Lung (tissue), 12 donors: ENCODE results near the gene PSD2. TPM values are rescaled to one million over a fixed set of nuclear protein-coding genes. Genes with fewer than 3 reads are reported as not detected.
A peak's percentile ranks its signal among the peaks of the same experiment; 100 is the strongest.

Experiments
- ATAC-seq: fragments of 200-7000 bp; cut with Tn5 transposase; one replicate; pipeline ENCODE4 v1.9.1; 2020; ENCODE audit warnings: moderate number of reproducible peaks; ENCODE audit not compliant: insufficient read depth, low FRiP score
- DNase-seq, 3 donors: peaks; one replicate each; pipeline ENCODE4 v3.0.0-alpha.2; 2013 to 2017
- H3K27ac ChIP-seq, 2 donors: one replicate each; pipeline ENCODE4 v1.5.1; 2013; ENCODE audit warnings: mild to moderate bottlenecking in 2 of 2, moderate library complexity in 2 of 2, control low read depth in 1 of 2, inconsistent platforms in 1 of 2, low read depth in 1 of 2, low read length in 1 of 2
- H3K27me3 ChIP-seq, 3 donors: one replicate each; pipeline ENCODE4 v1.5.1; 2013; ENCODE audit warnings: low read length in 2 of 3; ENCODE audit not compliant: control insufficient read depth in 3 of 3, insufficient read depth in 3 of 3
- H3K36me3 ChIP-seq, 4 donors: one replicate each; pipeline ENCODE4 v1.5.1; 2013; ENCODE audit warnings: low read length in 4 of 4, mild to moderate bottlenecking in 1 of 4, moderate library complexity in 1 of 4; ENCODE audit not compliant: control insufficient read depth in 4 of 4, insufficient read depth in 4 of 4
- H3K4me1 ChIP-seq, 5 donors: one replicate each; pipeline ENCODE4 v1.5.1; 2013; ENCODE audit warnings: low read length in 5 of 5, mild to moderate bottlenecking in 2 of 5, moderate library complexity in 1 of 5; ENCODE audit not compliant: control insufficient read depth in 5 of 5, insufficient read depth in 5 of 5
- H3K4me3 ChIP-seq: one replicate; pipeline ENCODE4 v1.5.1; 2013; ENCODE audit warnings: mild to moderate bottlenecking, control low read depth, moderate library complexity
- H3K9ac ChIP-seq, 2 donors: one replicate each; pipeline ENCODE4 v1.5.1; 2013; ENCODE audit warnings: low read length in 2 of 2, control low read depth in 1 of 2; ENCODE audit not compliant: insufficient read depth in 1 of 2
- H3K9me3 ChIP-seq, 4 donors: one replicate each; pipeline ENCODE4 v1.5.1; 2013; ENCODE audit warnings: low read length in 3 of 4, mild to moderate bottlenecking in 1 of 4, moderate library complexity in 1 of 4; ENCODE audit not compliant: control insufficient read depth in 4 of 4, insufficient read depth in 3 of 4
- WGBS, 2 donors: extraction: QIAGEN DNeasy Blood & Tissue Kit; methylation state at CpG; one replicate each; pipeline ENCODE4 v1.1.7; 2013; 5-methylcytosine and 5-hydroxymethylcytosine counted together
- polyA plus RNA-seq, 2 donors: library from polyadenylated mRNA; stranded (reverse); fragments of 200-250 nt; gene quantifications; one replicate each; pipeline ENCODE4 v1.2.1, GENCODE V29; 2013
- total RNA-seq, 2 donors: library from RNA; depleted of rRNA in 1 of 2; stranded (reverse); fragments of >200 nt in 1 of 2; gene quantifications; one replicate each; pipeline ENCODE4 v1.2.1, GENCODE V29; 2014 to 2021
- TF ChIP-seq, protein P1 (sequence below): IDR thresholded peaks from 2 replicates; pipeline ENCODE4 v1.5.1; 2012; ENCODE audit warnings: mild to moderate bottlenecking; ENCODE audit errors: control extremely low read depth, extremely low read depth
- donor health status: control.
- donor health status: control.
- donor health status: Bipolar disorder and iron deficiency.
- donor health status: healthy.
- donor health status: DM: yes; HTN: yes; CAD: no.

The PSD2 gene
- total and polyA plus RNA-seq, 4 donors = 0.01 to 0.20 (median 0.05) TPM

DNA sequence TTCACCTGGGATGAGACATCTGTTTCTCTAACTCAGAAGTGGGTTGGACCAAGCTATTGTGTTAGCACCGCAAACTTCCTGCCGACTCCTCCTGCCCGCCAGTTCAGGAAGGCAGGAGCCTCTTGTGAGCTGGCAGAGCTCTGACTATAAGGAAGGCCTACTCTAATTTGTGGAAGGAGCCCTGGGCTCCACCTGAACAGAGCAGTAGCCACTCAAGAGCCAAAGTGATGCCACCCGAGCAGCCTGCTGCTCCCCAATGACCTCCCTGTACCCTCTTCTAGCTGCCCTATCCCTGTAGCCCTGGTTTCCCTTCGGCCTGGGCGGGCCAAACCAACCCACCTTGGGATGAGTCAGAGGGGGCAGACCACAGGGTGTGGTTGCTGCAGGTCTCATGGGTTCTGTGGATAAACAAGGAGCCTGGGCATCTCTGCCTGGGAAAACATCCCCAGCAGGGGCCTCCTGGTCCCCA, 81.6 kb downstream of the PSD2 start:
- no peak overlapping the region for H3K4me3 ChIP-seq
- WGBS, 2 donors = 49 to 65% methylated on average over 5 to 6 of the region's 6 CpGs
- ATAC-seq = no peak
- H3K27ac ChIP-seq = no peak overlapping the region
- TF ChIP-seq, protein P1, sequence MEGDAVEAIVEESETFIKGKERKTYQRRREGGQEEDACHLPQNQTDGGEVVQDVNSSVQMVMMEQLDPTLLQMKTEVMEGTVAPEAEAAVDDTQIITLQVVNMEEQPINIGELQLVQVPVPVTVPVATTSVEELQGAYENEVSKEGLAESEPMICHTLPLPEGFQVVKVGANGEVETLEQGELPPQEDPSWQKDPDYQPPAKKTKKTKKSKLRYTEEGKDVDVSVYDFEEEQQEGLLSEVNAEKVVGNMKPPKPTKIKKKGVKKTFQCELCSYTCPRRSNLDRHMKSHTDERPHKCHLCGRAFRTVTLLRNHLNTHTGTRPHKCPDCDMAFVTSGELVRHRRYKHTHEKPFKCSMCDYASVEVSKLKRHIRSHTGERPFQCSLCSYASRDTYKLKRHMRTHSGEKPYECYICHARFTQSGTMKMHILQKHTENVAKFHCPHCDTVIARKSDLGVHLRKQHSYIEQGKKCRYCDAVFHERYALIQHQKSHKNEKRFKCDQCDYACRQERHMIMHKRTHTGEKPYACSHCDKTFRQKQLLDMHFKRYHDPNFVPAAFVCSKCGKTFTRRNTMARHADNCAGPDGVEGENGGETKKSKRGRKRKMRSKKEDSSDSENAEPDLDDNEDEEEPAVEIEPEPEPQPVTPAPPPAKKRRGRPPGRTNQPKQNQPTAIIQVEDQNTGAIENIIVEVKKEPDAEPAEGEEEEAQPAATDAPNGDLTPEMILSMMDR = no peak
- peaks cover 0 to 58% (median 29%) of the 10 kb centered on the region in 5 donors for H3K4me1 ChIP-seq
- H3K36me3 ChIP-seq = peaks cover 0 to 25% (median 9%) of the 10 kb centered on the region in 4 donors
- no peak overlapping the region for H3K9ac ChIP-seq
- no peaks in the 10 kb centered on the region for H3K27me3 ChIP-seq
- no peak for DNase-seq
- no peaks in the 10 kb centered on the region for H3K9me3 ChIP-seq

- no peaks in the 10 kb centered on the region for H3K9me3 ChIP-seq
- DNase-seq = no peak
- TF ChIP-seq, protein P1 = no peak
- H3K27ac ChIP-seq = no peak overlapping the region
- WGBS, 2 donors = 88 to 100% methylated on average over 3 of the region's 3 CpGs
- no peak overlapping the region for H3K4me3 ChIP-seq
- H3K4me1 ChIP-seq = peaks cover 0 to 58% (median 30%) of the 10 kb centered on the region in 5 donors
- no peak for ATAC-seq
- no peak overlapping the region for H3K9ac ChIP-seq
- peaks cover 0 to 25% (median 9%) of the 10 kb centered on the region in 4 donors for H3K36me3 ChIP-seq
- no peaks in the 10 kb centered on the region for H3K27me3 ChIP-seq
Observed at GRCh38 chr5:139878093-139878492, 82.5 kb downstream of the PSD2 start.

GRCh38 chr5:139880416-139881142, 85.0 kb downstream of the PSD2 start:
- ATAC-seq = no peak
- DNase-seq = peak; percentile 82 to 98 (median 97)
- H3K4me3 ChIP-seq = no peak overlapping the region
- peaks cover 0 to 64% (median 24%) of the 10 kb centered on the region in 5 donors for H3K4me1 ChIP-seq
- H3K36me3 ChIP-seq = peaks cover 0 to 28% (median 6%) of the 10 kb centered on the region in 4 donors
- H3K27me3 ChIP-seq = no peaks in the 10 kb centered on the region
- 66 to 81% methylated on average over 18 of the region's 18 CpGs for WGBS, 2 donors
- H3K27ac ChIP-seq = no peak overlapping the region
- TF ChIP-seq, protein P1 = no peak
- peaks cover 0 to 1% (median 0%) of the 10 kb centered on the region in 4 donors for H3K9me3 ChIP-seq
- peak overlapping the region; percentile 69 to 75 for H3K9ac ChIP-seq
